Erythroblast (primary cell): ENCODE measurements around the gene RRP36.

Source experiments
- GATA1 ChIP-seq: IDR thresholded peaks from 2 replicates; pipeline ENCODE4 v1.6.1; 2011; ENCODE audit warnings: low read depth, mild to moderate bottlenecking, control low read depth, low read length, moderate library complexity
- POLR2A ChIP-seq: IDR thresholded peaks from 2 replicates; pipeline ENCODE4 v1.6.1; 2011; ENCODE audit warnings: mild to moderate bottlenecking, low read length

DNA sequence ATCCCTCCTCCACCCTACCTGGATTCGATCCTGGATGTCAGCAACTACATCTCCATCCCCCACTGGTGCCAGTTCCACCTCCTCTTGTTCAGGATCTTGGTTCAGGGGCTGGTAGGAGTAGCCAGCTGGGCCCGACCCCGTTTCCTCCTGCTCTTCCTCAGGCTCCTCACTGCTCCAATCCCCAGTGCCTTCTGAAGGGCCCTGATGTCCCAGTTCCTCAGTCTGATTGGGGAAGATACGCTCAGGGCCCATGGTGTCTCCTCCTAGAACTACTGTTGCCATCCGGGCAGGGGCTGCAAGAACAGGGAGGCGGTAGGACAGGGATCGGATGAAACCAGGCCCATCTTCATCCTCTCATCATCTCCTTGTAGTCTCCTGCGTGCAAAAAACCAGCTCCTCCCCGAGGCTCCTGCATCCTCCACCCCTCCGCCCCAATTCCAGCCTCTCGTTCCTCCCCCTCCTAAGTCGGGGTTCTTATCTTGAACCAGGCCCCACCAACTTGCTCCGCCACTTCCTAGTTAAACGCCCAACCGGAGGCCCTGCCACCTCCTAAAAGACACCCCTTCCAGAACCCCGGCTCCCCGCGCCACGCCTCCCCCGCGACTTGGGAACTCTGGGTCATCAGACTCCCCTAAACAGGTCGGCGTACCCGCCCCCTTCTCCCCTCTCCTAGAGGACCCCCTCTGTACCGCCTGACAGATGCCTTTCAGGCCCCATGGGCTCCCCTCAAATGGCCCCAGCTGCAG, 8.2 kb upstream of the RRP36 start:
- TF ChIP-seq POLR2A (no peak), GATA1 (no peak)
